Measurements from ENCODE around the gene ZFAND3.
"Not testable (repeated sequence)": the region's sequence is repeated elsewhere in the genome, so short reads cannot be mapped to it uniquely, and the experiment has no call there.

ZFAND3 gene

GRCh38 chr6:37940074-37940847 is 120.7 kb downstream of the ZFAND3 start:
- no peak overlapping the region for H3K4me3 ChIP-seq (ENCODE audit: control insufficient read depth, low read depth, low read length)
- no peak for TF ChIP-seq CTCF (conservative IDR thresholded peaks at IDR 0.05; ENCODE audit: control insufficient read depth, insufficient read depth, low read depth, low read length)
- DNase-seq (ENCODE audit: low read depth), result peak; percentile 56

- no peak for TF ChIP-seq CTCF (conservative IDR thresholded peaks at IDR 0.05; ENCODE audit: control insufficient read depth, insufficient read depth, low read depth, low read length)
- no peak overlapping the region for H3K4me3 ChIP-seq (ENCODE audit: control insufficient read depth, low read depth, low read length)
- DNase-seq (ENCODE audit: low read depth), result no peak
Measured at GRCh38 chr6:37941871-37942270, 122.3 kb downstream of the ZFAND3 start.

DNA sequence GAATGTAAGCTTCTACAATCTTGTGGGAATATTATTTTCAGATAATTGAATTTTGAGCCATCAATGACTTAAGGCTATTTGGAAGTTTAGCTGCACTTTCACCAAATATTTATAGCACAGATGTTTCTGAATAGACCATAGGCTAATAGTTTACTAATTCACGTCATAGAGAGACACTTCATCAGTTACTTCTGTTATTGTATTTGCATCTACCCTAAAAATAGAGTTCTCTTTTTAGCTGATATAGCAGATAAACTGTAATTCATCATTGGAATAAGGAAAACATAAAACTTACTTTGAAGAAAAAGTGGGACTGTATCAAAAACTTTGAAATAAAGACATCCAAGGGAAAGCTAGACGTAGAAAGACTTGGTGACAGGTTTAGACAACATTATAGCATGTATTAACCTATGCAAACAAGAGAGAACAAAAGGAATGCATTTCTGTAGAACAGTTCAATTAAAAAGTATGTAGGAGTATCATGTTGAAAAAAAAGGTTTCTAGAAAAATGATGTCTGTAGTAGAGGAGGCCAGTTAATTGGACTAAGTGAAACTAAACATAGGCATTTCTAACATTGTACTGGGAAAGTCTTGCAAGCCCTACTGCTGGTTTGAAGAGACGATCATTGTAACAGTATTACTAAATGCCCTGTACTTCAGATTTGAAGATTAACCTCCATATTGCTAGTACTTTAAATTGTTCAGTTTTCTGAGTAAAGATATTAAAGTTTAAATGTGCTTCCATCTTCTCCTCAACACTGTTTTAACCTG is 123.3 kb downstream of the ZFAND3 start:
- no peak for TF ChIP-seq CTCF (conservative IDR thresholded peaks at IDR 0.05; ENCODE audit: control insufficient read depth, insufficient read depth, low read depth, low read length)
- H3K4me3 ChIP-seq (ENCODE audit: control insufficient read depth, low read depth, low read length), result no peak overlapping the region
- DNase-seq (ENCODE audit: low read depth), result no peak

GRCh38 chr6:37943436-37944058 is 124.0 kb downstream of the ZFAND3 start:
- DNase-seq (ENCODE audit: low read depth), result no peak
- TF ChIP-seq CTCF (conservative IDR thresholded peaks at IDR 0.05; ENCODE audit: control insufficient read depth, insufficient read depth, low read depth, low read length), result no peak
- no peak overlapping the region for H3K4me3 ChIP-seq (ENCODE audit: control insufficient read depth, low read depth, low read length)

DNA sequence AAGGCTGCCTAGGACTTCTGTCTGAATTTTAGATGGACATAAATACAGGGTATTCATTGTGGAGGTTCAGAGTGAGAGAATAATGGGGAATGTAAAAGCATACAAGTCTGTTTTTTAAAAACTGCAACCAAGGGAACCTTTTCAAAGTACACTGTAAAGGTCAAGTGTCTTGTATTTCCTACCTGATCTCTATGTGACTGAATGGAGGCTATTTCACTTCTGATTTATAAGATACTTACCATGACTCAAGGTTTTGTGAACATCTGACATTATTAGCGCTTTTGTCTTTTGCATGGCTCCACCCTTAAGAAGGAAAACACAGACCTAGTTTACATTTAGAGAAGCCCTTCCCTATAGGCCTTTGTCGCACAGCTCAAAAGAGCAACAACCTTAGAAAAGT is 126.5 kb downstream of the ZFAND3 start:
- TF ChIP-seq CTCF (conservative IDR thresholded peaks at IDR 0.05; ENCODE audit: control insufficient read depth, insufficient read depth, low read depth, low read length), result no peak
- DNase-seq (ENCODE audit: low read depth), result no peak
- H3K4me3 ChIP-seq (ENCODE audit: control insufficient read depth, low read depth, low read length), result no peak overlapping the region

DNA sequence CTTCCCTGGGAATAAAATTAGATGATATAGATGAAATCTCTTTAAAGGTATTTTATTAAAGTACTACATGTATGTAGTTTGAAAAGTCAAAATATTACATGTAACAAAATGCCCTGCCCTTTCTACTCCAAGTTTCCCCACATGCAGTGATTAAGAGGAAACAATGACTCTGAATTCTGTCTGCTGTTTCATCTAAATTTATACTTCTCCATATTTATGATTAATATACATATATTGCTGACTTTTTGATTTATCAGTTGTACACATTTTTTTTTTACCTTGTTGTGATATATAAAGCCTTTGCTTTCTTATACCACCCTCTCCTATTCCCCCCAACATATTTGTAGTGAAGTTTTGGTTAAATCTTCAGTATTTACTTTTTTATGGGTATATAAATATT is 127.9 kb downstream of the ZFAND3 start:
- no peak for DNase-seq (ENCODE audit: low read depth)
- no peak overlapping the region for H3K4me3 ChIP-seq (ENCODE audit: control insufficient read depth, low read depth, low read length)
- TF ChIP-seq CTCF (conservative IDR thresholded peaks at IDR 0.05; ENCODE audit: control insufficient read depth, insufficient read depth, low read depth, low read length), result no peak

DNA sequence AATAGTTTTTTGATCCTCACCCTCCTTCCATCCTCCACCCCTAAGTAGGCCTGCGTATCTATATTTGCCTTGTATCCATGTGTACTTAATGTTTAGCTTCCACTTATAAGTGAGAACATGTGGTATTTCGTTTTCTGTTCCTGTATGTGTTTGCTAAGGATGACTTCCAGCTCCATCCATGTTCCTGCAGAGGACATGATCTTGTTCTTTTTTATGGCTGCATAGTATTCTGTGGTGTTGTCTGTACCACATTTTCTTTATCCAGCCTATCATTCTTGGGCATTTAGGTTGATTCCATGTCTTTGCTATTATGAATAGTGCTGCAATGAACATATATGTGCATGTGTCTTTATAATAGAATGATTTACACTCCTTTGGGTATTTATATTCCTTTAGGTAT is 129.1 kb downstream of the ZFAND3 start:
- not testable (repeated sequence) for H3K4me3 ChIP-seq (ENCODE audit: control insufficient read depth, low read depth, low read length); DNase-seq (ENCODE audit: low read depth)
